Neural progenitor cell (in vitro differentiated cells): ENCODE data around the gene EYS. TPM values are rescaled to one million over a fixed set of nuclear protein-coding genes. Genes with fewer than 3 reads are reported as not detected.

ENCODE experiments used
- DNase-seq: peaks from one replicate; pipeline ENCODE4 v3.0.0-alpha.2; 2016; ENCODE audit warnings: low spot score
- H2AFZ ChIP-seq: fragments of 200-600 bp; sonication (generic); replicated peaks from 2 replicates; pipeline ENCODE4 v1.6.1; 2016; ENCODE audit warnings: antibody characterized with exemption
- H3F3A ChIP-seq: fragments of 200-600 bp; sonication (generic); 2 replicates; pipeline ENCODE4 v1.6.1; 2016; ENCODE audit warnings: antibody characterized with exemption, low read depth
- H3K27ac ChIP-seq: fragments of 200-600 bp; sonication (generic); 2 replicates; pipeline ENCODE4 v1.5.1; 2016; ENCODE audit warnings: mild to moderate bottlenecking
- H3K27me3 ChIP-seq: fragments of 200-600 bp; sonication (generic); 2 replicates; pipeline ENCODE4 v1.6.1; 2016; ENCODE audit warnings: mild to moderate bottlenecking, moderate library complexity
- H3K36me3 ChIP-seq: fragments of 200-600 bp; sonication (generic); 2 replicates; pipeline ENCODE4 v1.5.1; 2016
- H3K4me1 ChIP-seq: fragments of 200-600 bp; sonication (generic); 2 replicates; pipeline ENCODE4 v1.6.1; 2016; ENCODE audit warnings: mixed run types
- H3K4me2 ChIP-seq: fragments of 200-600 bp; sonication (generic); 2 replicates; pipeline ENCODE4 v1.6.1; 2016
- H3K4me3 ChIP-seq: fragments of 200-600 bp; sonication (generic); 2 replicates; pipeline ENCODE4 v1.5.1; 2016
- H3K79me2 ChIP-seq: fragments of 200-600 bp; sonication (generic); 2 replicates; pipeline ENCODE4 v1.6.1; 2016; ENCODE audit warnings: low read depth
- H3K9ac ChIP-seq: fragments of 200-600 bp; sonication (generic); 2 replicates; pipeline ENCODE4 v1.6.1; 2016
- H3K9me3 ChIP-seq: fragments of 200-600 bp; sonication (generic); 2 replicates; pipeline ENCODE4 v1.5.1; 2016; ENCODE audit warnings: low read depth
- H4K20me1 ChIP-seq: fragments of 200-600 bp; sonication (generic); 2 replicates; pipeline ENCODE4 v1.6.1; 2016; ENCODE audit warnings: low read depth
- H3K27ac Mint-ChIP-seq: 3 replicates; pipeline ENCODE4 v1.8.0; 2021; ENCODE audit warnings: mixed read lengths
- H3K27me3 Mint-ChIP-seq: 2 replicates; pipeline ENCODE4 v1.8.0; 2022; ENCODE audit warnings: low read depth, mild to moderate bottlenecking, inconsistent platforms, moderate library complexity, mixed read lengths; ENCODE audit not compliant: insufficient read depth
- H3K36me3 Mint-ChIP-seq: 3 replicates; pipeline ENCODE4 v1.8.0; 2021; ENCODE audit warnings: mixed read lengths
- H3K4me1 Mint-ChIP-seq: 3 replicates; pipeline ENCODE4 v1.8.0; 2021; ENCODE audit warnings: mixed read lengths
- H3K4me3 Mint-ChIP-seq: 3 replicates; pipeline ENCODE4 v1.8.0; 2021; ENCODE audit warnings: mild to moderate bottlenecking, moderate library complexity, mixed read lengths
- H3K9me3 Mint-ChIP-seq: 3 replicates; pipeline ENCODE4 v1.8.0; 2020; ENCODE audit warnings: mixed read lengths
- EZH2 ChIP-seq: fragments of 200-600 bp; sonication (generic); IDR thresholded peaks from 2 replicates; pipeline ENCODE4 v1.6.1; 2017; ENCODE audit warnings: antibody characterized with exemption, mild to moderate bottlenecking, moderate library complexity
- EZH2phosphoT487 ChIP-seq: fragments of 200-600 bp; sonication (generic); IDR thresholded peaks from 2 replicates; pipeline ENCODE4 v1.6.1; 2017; ENCODE audit warnings: antibody characterized with exemption
- total RNA-seq: library from RNA; depleted of rRNA; stranded (reverse); fragments of >200 nt; gene quantifications from 2 replicates; pipeline ENCODE4 v1.2.3, GENCODE V29; 2015; ENCODE audit warnings: low replicate concordance
- TF ChIP-seq, protein P1 (sequence below): fragments of 200-600 bp; sonication (generic); IDR thresholded peaks from 2 replicates; pipeline ENCODE4 v1.5.1; 2017; ENCODE audit warnings: antibody characterized with exemption, mild to moderate bottlenecking

EYS gene
- total RNA-seq, 1 donor from 2014 or later = not detected

DNA sequence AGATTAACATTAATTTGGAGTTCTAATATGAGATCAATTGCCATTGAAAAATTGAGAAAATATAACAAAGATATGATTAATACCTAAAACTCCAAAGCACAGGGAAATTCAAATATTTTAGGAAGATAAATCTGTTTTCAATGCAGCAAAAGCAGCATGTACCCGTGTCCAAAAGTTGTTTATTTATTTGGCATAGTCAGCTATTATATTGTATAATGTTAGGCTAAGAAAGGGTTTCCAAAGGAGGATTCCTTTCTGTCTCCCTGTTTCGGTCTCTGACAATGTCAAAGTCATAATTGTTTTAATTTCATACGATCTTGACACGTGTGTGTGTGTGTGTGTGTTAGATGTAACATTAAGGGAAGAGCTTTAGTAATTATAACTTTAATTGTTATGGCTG is 914.5 kb downstream of the EYS start:
- Histone ChIP-seq H3F3A (no peaks in the 10 kb centered on the region), H4K20me1 (no peaks in the 10 kb centered on the region), H3K27ac (no peak overlapping the region), H2AFZ (no peak overlapping the region), H3K79me2 (no peaks in the 10 kb centered on the region), H3K36me3 (no peaks in the 10 kb centered on the region), H3K4me2 (no peak overlapping the region), H3K9me3 (no peaks in the 10 kb centered on the region), H3K27me3 (no peaks in the 10 kb centered on the region), H3K4me1 (no peaks in the 10 kb centered on the region), H3K9ac (no peak overlapping the region), H3K4me3 (no peak overlapping the region)
- Mint-ChIP-seq H3K36me3 (no peaks in the 10 kb centered on the region), H3K27me3 (no peaks in the 10 kb centered on the region), H3K4me1 (no peaks in the 10 kb centered on the region), H3K4me3 (no peak overlapping the region), H3K9me3 (no peaks in the 10 kb centered on the region), H3K27ac (no peak overlapping the region)
- TF ChIP-seq EZH2 (no peak), EZH2phosphoT487 (no peak)
- TF ChIP-seq, protein P1, sequence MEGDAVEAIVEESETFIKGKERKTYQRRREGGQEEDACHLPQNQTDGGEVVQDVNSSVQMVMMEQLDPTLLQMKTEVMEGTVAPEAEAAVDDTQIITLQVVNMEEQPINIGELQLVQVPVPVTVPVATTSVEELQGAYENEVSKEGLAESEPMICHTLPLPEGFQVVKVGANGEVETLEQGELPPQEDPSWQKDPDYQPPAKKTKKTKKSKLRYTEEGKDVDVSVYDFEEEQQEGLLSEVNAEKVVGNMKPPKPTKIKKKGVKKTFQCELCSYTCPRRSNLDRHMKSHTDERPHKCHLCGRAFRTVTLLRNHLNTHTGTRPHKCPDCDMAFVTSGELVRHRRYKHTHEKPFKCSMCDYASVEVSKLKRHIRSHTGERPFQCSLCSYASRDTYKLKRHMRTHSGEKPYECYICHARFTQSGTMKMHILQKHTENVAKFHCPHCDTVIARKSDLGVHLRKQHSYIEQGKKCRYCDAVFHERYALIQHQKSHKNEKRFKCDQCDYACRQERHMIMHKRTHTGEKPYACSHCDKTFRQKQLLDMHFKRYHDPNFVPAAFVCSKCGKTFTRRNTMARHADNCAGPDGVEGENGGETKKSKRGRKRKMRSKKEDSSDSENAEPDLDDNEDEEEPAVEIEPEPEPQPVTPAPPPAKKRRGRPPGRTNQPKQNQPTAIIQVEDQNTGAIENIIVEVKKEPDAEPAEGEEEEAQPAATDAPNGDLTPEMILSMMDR = no peak
- no peak for DNase-seq

DNA sequence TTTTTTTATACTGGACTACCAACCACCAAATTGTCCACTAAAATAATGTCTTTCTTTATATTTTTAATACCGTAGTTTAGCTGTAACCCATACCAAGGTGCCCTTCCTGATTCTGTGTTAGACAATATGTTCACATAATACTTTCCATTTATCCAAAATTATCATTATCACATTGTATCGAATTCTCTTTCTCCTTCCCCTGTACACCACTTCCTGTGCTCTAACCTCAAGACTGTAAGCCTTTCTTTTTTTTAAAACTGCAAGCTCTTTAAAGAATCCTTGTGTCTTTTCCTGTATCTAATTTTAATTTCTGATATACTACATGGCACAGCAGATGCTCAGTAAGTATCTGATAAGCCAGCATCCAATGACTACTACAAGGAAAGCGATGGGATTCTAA is 917.5 kb downstream of the EYS start:
- no peak overlapping the region for H3K4me3 Mint-ChIP-seq
- no peak overlapping the region for H3K27ac ChIP-seq
- TF ChIP-seq, protein P1 = no peak
- TF ChIP-seq EZH2 = no peak

DNA sequence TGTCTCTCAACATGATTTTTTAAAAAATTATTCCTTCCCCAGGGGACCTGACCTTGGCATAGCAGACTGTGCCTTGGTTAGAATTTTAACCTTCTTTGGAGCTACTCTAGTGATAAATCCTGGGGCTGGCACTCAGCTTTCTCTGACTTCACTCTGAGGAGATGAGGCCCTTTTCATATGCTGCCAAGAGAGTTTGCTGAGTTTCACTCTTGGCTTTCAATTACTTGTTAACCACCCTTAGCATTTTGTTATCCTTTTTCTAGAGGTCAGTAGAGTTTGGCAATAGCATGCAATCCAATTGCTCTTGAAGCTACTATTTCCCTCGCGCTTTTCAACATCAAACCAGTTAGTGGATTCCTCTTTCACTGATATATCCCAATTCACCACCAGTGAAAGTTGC is 920.3 kb downstream of the EYS start:
- Histone ChIP-seq H3K4me1 (no peaks in the 10 kb centered on the region), H4K20me1 (no peaks in the 10 kb centered on the region), H3K27ac (no peak overlapping the region), H3K79me2 (no peaks in the 10 kb centered on the region), H3K9ac (no peak overlapping the region), H3K4me2 (no peak overlapping the region), H2AFZ (no peak overlapping the region), H3K4me3 (no peak overlapping the region), H3F3A (no peaks in the 10 kb centered on the region), H3K36me3 (no peaks in the 10 kb centered on the region), H3K27me3 (no peaks in the 10 kb centered on the region), H3K9me3 (no peaks in the 10 kb centered on the region)
- Mint-ChIP-seq H3K27me3 (no peaks in the 10 kb centered on the region), H3K4me1 (no peaks in the 10 kb centered on the region), H3K27ac (no peak overlapping the region), H3K4me3 (no peak overlapping the region), H3K9me3 (no peaks in the 10 kb centered on the region), H3K36me3 (no peaks in the 10 kb centered on the region)
- TF ChIP-seq EZH2phosphoT487 = no peak
- TF ChIP-seq, protein P1 = no peak
- no peak for TF ChIP-seq EZH2
- DNase-seq = no peak

More for the DNA sequence above, 917.5 kb downstream of the EYS start:
- no peaks in the 10 kb centered on the region for H4K20me1 ChIP-seq
- Mint-ChIP-seq H3K27me3 (no peaks in the 10 kb centered on the region), H3K4me1 (no peaks in the 10 kb centered on the region), H3K27ac (no peak overlapping the region), H3K36me3 (no peaks in the 10 kb centered on the region), H3K9me3 (no peaks in the 10 kb centered on the region)
- no peak overlapping the region for H3K4me3 ChIP-seq
- no peaks in the 10 kb centered on the region for H3K4me1 ChIP-seq
- H3K79me2 ChIP-seq = no peaks in the 10 kb centered on the region
- no peaks in the 10 kb centered on the region for H3K27me3 ChIP-seq
- no peak overlapping the region for H3K4me2 ChIP-seq
- H3K36me3 ChIP-seq = no peaks in the 10 kb centered on the region
- no peaks in the 10 kb centered on the region for H3K9me3 ChIP-seq
- H3K9ac ChIP-seq = no peak overlapping the region
- no peak overlapping the region for H2AFZ ChIP-seq
- DNase-seq = no peak
- no peaks in the 10 kb centered on the region for H3F3A ChIP-seq
